HG03060 (cell line): ENCODE data around the gene OPCML.

Experiments
- ATAC-seq: cut with Tn5 transposase; IDR thresholded peaks from one replicate; pipeline ENCODE4 v1.9.1; 2021; ENCODE audit warnings: low read depth, moderate number of reproducible peaks; ENCODE audit not compliant: unreplicated experiment

The OPCML gene

DNA sequence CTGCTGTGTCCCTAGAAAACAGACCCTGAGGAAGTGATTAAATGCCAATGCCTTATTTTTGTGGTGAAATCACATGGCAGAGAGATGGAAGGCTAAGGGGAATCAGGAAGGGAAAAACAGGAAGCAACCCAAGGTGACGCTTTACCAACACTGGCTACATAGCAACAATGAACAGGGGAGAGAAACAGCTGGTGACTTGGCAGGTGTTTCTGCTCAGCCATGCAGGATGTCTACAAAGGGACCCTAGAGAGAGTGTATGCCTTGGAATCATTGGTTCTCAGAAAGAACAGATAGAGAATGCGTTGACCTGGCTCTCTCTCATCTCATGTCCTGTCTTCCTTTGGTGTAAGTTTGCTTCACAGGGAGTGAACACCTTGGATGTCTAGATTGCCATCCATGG lies 911.9 kb downstream of the OPCML start:
- ATAC-seq, result no peak

DNA sequence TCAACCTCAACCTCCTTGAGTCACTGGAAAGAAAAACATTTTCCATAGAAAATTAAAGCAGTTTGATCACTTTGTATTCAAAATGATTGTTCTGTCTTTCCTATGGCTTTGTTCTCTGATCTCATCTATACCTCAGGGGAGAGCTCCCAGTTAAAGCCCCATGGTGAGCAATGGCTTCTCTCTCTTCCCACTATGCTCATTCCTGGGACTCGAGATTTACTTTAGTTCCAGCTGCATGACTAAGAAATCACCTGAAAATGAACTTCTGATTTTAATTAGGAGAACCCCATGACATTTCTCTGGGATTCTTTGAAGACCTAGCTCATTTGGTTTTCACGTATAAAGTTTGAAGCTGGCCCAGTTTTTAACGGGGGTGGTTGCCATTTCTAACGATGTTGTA lies 921.5 kb downstream of the OPCML start:
- ATAC-seq, result no peak

DNA sequence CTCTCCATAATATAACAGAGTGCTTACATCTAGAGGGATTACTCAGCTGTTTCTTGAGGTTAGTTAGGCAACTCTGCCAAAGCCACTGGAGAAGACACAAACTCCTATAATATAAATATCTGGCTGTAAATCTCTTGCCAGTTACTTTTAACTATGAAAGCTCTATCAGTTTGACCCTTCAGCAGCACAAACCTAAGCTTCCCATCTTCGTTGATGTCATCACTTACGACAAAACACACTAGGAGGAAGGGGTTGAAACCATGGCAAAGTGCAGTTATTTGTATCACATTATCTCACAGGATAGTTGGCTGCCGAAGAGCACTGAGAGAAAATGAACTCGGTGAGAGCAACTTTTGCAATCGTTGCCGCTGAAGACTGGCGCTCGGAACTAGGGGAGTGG lies 922.1 kb downstream of the OPCML start:
- ATAC-seq, result no peak

GRCh38 chr11:132607575-132607974 lies 924.7 kb downstream of the OPCML start:
- no peak for ATAC-seq

DNA sequence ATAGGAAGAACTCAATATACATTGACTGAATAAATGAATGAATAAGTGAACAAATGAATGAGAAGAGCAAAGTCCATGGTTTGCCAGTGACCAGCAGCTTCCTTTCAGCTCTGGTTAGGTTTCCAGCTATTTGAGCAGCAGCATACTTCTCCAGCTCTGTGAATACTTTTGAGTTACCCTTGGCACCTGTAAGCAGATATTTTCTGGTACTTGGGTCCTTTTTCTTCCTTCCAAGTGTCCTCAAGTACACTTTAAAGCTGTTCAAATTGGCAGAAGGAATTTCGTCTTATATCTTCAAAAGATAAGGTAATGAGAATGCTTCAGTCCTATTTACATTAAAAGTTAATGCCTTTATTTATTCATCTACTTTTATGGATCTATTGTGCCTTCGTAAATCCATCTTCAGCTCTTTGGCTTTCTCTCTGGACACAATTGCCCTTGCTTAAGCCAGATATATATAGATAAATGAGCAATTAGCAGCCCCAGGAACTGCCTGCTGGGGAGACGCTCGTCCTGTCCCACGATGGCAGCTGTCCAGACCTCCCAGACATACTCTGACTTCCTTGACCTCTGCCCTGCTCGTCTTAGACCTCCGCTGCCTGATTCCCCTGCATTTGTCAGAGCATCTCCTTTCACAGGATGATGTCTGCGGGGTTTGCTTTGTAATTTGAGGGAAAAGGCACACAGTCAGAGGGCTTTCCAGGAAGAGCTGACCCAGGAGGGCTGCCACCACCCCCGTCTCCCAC lies 926.3 kb downstream of the OPCML start:
- no peak for ATAC-seq

GRCh38 chr11:132604431-132604830 lies 927.9 kb downstream of the OPCML start:
- ATAC-seq, result no peak

GRCh38 chr11:132601875-132602274 lies 930.4 kb downstream of the OPCML start:
- ATAC-seq, result no peak

- ATAC-seq, result no peak
Observed at GRCh38 chr11:132595711-132596134, 936.6 kb downstream of the OPCML start.

GRCh38 chr11:132595246-132595645 lies 937.1 kb downstream of the OPCML start:
- no peak for ATAC-seq

GRCh38 chr11:132590986-132591385 lies 941.3 kb downstream of the OPCML start:
- no peak for ATAC-seq

DNA sequence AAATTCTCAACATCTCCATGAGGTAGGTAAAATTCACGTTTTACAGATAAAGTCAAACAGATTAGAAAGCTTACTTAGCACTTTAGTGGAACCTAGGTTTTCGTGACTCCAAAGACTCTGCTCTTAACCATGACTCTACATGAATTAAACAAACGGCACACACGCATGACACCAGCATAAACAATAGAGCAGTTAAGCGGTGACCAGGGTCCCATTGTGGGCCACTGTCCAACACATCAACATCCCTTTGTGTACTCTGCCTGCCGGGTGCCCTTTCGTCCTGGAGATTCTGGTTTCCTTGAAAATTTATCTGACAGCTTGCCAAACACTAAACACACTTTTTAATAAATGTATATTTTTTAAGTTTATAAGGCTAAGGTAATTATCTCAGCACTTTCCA lies 941.7 kb downstream of the OPCML start:
- ATAC-seq, result no peak

DNA sequence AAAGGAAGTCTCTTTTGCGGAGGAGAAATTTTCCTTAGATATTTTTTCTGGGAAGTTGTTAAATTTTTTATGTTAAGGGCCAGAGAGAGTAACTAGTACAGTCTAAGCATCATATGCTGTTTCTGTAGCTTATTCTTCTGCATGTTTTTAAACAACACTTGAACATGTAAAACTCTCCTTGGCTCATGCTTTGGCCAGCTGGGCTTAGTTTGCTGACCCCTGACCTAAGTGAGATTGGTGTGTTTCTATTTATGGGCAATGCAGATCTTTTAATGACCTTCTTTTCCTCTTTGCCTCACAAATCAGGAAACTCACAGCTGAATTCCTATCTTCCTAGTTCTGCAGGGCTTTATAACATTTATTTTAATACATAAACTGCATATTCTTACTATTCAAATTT lies 942.5 kb downstream of the OPCML start:
- no peak for ATAC-seq

DNA sequence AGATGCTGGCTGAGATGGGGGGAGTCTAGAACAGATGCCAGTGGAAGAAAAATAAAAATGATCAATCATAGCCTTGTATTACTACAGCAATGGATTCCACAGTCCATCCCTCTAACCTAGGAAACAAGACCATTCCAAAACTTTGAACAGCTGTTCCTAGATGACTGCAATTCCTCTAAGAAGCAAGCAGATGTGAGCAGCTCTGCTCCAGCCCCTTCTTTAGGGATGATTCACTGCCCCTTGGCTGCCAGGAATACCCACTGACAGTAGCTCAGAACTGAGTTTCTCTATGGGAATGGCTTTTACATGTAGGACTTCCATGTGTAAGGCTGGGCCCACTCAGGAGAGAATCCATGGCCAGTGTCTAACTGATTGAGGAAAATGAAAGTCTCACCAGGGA lies 943.9 kb downstream of the OPCML start:
- ATAC-seq, result no peak

DNA sequence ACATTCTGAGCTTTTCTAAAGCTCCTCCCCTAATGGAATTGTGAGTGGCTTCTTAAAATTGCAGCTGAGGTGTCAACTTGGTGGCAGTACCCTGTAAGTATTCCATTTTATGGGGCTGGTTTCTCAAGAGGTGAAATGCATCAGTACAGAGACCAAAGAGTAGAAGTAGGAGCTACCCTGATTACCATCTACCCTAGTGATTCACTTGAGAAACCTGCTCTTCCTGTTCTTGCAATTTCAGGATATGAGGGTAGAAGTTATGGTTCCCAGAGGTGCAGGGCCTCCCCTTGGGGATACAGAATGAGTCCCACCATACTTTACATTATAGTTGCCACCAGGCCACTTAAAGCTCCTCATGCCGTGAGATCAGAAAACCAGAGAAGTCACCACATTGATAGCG lies 944.6 kb downstream of the OPCML start:
- no peak for ATAC-seq

DNA sequence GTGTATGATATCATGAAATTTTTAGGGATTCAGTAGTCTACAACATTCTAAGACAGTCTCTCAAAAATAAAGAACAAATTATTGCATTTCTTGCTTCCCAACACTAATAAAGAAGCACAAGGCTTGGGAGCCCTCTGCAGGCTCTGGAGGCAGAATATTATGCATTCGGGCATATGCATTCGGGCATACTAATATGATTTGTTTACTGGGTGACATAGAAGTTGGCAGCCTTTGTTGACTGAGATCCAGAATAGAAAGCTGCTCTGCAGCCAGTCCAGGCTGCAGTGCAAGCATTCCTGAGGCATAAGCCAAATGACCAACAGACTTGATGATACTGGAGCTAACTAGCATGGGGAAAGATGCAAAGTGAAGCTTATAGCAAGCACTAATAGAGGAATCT lies 945.5 kb downstream of the OPCML start:
- ATAC-seq, result no peak

DNA sequence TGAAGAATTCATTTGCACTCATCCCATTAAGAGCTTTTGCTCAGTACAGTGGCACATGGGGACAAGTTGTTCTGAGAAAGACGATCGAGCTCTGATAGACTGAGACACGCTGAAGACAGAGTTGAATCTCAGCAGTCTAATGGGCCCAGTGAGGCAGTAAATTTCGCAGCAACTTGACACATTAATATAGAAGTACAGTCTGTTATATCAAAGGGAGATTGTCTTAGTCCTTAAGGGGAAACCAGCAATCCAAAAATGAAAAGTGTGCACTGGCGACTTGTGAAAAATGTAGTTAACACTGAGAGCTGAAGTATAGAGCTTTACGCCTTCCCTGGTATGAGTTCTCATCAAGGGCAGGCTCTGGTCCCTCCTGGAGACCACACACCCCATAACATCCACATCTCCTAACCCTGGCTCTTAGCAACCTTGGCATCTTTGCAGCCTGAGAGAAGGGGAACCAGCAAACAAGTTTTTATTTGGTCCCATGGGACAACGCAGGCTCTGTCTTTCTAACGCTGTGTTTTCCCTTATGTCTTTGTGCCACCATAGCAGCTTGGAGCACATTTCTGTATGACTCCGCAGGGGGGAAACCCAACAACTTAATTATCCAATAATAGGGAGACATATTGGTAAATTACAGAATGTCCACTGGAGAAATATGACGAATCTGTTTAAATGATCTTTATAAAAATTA lies 952.5 kb downstream of the OPCML start:
- no peak for ATAC-seq

DNA sequence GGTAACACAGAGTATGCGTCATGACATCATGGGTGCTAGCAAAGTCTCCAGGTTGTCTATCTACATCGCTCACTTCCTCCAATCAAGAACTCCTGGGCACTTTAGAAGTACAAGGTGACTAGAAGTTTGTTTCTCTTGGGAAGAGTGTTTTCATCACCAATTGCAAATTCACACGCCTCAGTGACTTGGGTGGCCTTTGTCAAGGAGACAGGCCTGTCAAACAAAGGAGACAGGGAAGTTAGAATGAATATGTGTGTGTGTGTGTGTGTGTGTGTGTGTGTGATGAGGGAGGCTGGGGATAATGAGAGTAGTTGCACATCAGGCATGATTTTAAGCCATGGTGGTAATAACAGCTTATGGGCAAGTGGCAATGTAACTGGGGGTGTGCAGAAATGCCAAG lies 953.2 kb downstream of the OPCML start:
- no peak for ATAC-seq

DNA sequence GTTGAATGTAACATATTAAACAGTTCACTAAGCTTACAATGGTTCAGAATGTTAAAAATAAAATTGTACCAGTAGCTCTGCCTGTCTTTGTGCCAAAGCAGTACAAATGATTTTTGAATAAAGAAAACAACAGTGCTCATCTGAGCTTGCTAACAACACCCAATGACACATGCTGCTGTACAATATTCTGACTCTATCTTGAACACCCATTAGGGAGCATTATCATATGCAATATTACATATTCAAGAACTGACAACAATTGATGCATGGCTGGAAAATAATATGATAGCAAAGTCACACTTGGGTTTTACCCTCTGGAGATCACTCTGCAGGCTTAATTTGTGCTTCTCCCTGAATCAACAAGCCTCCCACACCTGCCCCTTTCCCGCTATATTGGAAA lies 953.7 kb downstream of the OPCML start:
- no peak for ATAC-seq

- ATAC-seq, result no peak
Observed at GRCh38 chr11:132576706-132577105, 955.6 kb downstream of the OPCML start.

DNA sequence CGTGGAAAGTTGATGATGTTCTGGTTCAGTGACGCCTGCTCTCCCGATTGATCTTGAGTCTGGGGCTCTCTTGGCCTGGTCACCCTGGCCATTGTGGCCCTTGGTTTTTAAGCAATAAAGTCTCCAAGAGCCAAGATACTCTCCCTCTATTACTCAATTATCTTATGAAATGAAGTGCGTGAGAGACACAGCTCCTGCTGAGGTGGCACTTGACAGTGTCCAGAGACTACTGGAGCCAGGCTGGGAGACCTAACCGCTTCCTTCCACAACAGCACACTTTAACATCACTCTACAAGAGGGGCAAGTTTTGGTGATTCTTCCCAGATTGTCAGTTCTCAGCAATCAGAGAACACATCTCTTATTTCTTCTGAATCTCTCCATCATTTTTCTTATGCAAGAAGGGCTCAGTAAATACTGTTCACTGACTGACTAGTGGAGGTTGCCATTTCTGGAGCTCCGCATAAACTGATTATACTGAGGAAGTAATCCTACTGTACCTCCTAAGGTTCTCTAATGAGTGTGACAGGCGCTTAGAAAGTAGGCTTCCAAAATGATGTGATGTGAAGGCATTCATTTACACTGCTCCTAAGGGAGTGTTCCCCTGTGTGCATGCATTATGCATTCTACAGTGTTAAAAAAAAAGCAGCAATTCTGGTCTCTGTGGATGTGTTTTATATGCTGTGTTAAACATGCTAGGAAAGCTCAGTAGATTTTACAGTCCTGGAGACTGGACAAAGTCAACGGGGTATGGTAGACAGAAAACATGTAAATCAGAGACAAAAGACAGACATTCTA lies 968.0 kb downstream of the OPCML start:
- ATAC-seq, result no peak

DNA sequence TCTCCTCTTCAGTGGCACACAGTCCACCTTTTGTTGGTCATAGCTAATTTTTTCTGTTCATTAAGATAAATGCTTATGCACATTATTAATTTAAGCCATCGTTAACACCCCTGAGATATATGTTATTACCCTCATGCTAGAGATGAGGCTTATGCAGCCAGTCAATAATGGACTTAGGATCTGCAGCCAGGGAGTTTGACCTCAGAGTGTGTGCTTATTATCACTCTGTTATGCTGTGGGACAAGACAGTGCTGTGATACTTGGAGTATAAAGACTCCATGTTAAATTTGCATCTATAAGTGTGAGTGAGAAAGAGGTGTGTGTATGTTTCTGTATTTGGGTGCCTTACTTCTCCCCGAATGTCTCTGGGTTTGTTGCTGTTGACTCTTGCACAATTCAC lies 969.3 kb downstream of the OPCML start:
- no peak for ATAC-seq
